Left lung (tissue), 10 donors: Measurements from ENCODE around the gene C15orf39. TPM values are rescaled to one million over a fixed set of nuclear protein-coding genes. Genes with fewer than 3 reads are reported as not detected.

Source experiments
- ATAC-seq: fragments of 200-7000 bp; cut with Tn5 transposase; one replicate; pipeline ENCODE4 v1.9.1; 2020; ENCODE audit warnings: moderate library complexity
- DNase-seq, 4 donors: peaks; one replicate each; pipeline ENCODE4 v3.0.0-alpha.2; 2013 to 2020
- H3K27ac ChIP-seq, 2 donors: fragments of 200-600 bp; sonication (generic) in 1 of 2; one replicate each; pipeline versions ENCODE4 v1.5.0 to v1.8.0; 2020 to 2021
- H3K27me3 ChIP-seq, 2 donors: fragments of 200-600 bp; sonication (generic) in 1 of 2; one replicate each; pipeline versions ENCODE4 v1.5.0 to v1.8.0; 2020 to 2021
- H3K36me3 ChIP-seq, 2 donors: fragments of 200-600 bp; sonication (generic) in 1 of 2; one replicate each; pipeline versions ENCODE4 v1.5.0 to v1.8.0; 2020 to 2021
- H3K4me1 ChIP-seq, 2 donors: fragments of 200-600 bp; one replicate each; pipeline ENCODE4 v1.8.0; 2021
- H3K4me3 ChIP-seq, 2 donors: fragments of 200-600 bp; sonication (generic) in 1 of 2; one replicate each; pipeline versions ENCODE4 v1.5.0 to v1.8.0; 2020 to 2021; ENCODE audit warnings: mild to moderate bottlenecking in 1 of 2
- H3K9me3 ChIP-seq, 2 donors: fragments of 200-600 bp; sonication (generic) in 1 of 2; one replicate each; pipeline versions ENCODE4 v1.5.0 to v1.8.0; 2020 to 2021
- CTCF ChIP-seq, 2 donors: fragments of 200-600 bp; sonication (generic) in 1 of 2; IDR thresholded peaks; one replicate each; pipeline versions ENCODE4 v1.5.0 to v1.8.0; 2021; ENCODE audit warnings: antibody characterized with exemption in 2 of 2
- intact Hi-C, 2 donors: fragments of 100-400 bp; cut with DNase I; formaldehyde crosslinking; loops; one replicate each; pipeline versions ENCODE4 v1.11.2 to v1.14.2; 2022
- polyA plus RNA-seq, 6 donors: library from polyadenylated mRNA; unstranded; fragments of 120-200 nt; gene quantifications; one replicate each; pipeline ENCODE4 v1.2.1, GENCODE V29; 2013; ENCODE audit not compliant: insufficient read length in 6 of 6
- total RNA-seq, 2 donors: library from RNA; stranded (reverse); fragmentation: NEBNext Ultra II Directional; extraction: Animal tissue kit (Norgen Biotek cat#: 25700); gene quantifications; one replicate each; pipeline ENCODE4 v1.2.1, GENCODE V29; 2021
- donor health status: DM: no; HTN: yes; CAD: no.
- donor health status: DM: no; HTN: no; CAD: no.

C15orf39 gene
- total and polyA plus RNA-seq, 8 donors, result 7.8 to 35.7 (median 13.9) TPM

DNA sequence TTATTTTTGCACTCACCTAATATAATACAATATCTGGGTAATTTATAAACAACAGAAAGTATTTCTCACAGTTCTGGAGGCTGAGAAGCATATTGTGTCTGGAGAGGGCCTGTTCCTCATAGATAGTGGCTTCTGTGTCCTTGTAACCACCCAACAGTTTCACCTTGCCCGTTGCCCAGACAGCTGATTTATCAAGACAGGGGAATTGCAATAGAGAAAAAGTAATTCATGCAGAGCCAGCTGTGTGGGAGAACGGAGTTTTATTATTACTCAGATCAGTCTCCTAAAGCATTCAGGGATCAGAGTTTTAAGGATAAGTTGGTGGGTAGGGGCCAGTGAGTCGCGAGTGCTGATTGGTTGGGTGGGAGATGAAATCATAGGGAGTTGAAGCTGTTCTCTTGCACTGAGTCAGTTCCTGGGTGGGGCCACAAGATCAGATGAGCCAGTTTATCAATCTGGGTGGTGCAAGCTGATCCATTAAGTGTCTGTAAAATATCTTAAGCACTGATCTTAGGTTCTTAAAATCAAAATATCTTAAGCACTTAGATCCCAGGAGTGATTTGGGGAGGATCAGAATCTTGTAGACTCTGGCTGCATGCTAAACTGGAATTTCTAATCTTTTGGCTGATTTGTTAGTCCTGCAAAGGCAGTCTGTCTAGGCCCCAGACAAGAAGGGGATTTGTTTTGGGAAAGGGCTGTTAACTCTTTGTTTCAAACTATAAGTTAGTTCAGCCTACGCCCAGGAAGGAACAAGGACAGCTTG lies 33.9 kb upstream of the C15orf39 start:
- peaks cover 0 to 20% of the 10 kb centered on the region in 2 donors for H3K4me1 ChIP-seq
- no peaks in the 10 kb centered on the region for H3K9me3 ChIP-seq
- H3K4me3 ChIP-seq, result no peak overlapping the region
- no peaks in the 10 kb centered on the region for H3K36me3 ChIP-seq
- no peak overlapping the region for H3K27ac ChIP-seq
- DNase-seq, result no peak
- H3K27me3 ChIP-seq, result no peaks in the 10 kb centered on the region
- intact Hi-C loops, result no loop called here
- ATAC-seq, result no peak
- TF ChIP-seq CTCF (IDR thresholded peaks at IDR 0.05), result no peak

DNA sequence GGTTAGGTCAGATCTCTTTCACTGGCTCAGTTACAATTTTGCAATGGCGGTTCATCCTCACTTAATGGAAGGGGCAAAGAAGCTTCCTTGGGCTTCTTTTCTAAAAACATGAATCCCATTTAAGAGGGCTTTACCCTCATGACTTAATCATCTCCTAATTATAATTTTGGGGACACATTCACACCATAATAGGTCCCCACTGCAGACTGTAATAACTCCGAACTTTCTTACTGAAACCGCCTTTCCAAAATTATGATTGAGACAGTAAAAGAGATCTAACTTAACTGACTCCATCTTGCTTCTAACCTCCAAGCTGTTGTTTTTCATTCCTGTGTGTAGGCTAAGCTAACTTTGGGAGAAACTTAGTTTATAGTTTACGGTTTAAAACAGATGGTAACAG lies 33.3 kb upstream of the C15orf39 start:
- no peak overlapping the region for H3K27ac ChIP-seq
- H3K27me3 ChIP-seq, result no peaks in the 10 kb centered on the region
- DNase-seq (no peak), ATAC-seq (no peak)
- H3K9me3 ChIP-seq, result no peaks in the 10 kb centered on the region
- H3K4me3 ChIP-seq, result no peak overlapping the region
- no peaks in the 10 kb centered on the region for H3K36me3 ChIP-seq
- intact Hi-C loops, result no loop called here
- H3K4me1 ChIP-seq, result peaks cover 0 to 20% of the 10 kb centered on the region in 2 donors
- no peak for TF ChIP-seq CTCF (IDR thresholded peaks at IDR 0.05)

DNA sequence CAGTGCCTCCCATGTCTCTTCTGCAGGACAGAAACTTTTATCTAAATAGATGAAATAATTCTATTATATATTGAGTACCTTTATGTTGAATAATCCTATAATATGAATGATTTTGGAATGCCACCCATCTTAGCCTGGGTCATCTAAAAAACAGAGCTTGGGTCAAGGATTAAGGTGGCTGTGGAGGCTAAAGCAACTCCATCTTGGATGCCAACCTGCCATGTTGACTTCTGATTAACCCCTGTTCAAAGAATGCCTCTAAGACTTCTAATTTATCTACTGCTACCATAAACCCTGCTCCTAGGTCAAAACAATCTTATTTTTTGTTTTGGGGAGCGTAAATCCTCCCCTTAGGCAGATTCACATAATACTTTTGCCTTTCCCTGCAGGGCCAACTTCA lies 31.5 kb upstream of the C15orf39 start:
- no peak for ATAC-seq
- Histone ChIP-seq H3K4me1 (peaks cover 2 to 22% of the 10 kb centered on the region in 2 donors), H3K4me3 (no peak overlapping the region), H3K27me3 (no peaks in the 10 kb centered on the region), H3K36me3 (no peaks in the 10 kb centered on the region), H3K27ac (no peak overlapping the region), H3K9me3 (no peaks in the 10 kb centered on the region)
- DNase-seq, result no peak
- no peak for TF ChIP-seq CTCF (IDR thresholded peaks at IDR 0.05)
- intact Hi-C loops, result no loop called here

DNA sequence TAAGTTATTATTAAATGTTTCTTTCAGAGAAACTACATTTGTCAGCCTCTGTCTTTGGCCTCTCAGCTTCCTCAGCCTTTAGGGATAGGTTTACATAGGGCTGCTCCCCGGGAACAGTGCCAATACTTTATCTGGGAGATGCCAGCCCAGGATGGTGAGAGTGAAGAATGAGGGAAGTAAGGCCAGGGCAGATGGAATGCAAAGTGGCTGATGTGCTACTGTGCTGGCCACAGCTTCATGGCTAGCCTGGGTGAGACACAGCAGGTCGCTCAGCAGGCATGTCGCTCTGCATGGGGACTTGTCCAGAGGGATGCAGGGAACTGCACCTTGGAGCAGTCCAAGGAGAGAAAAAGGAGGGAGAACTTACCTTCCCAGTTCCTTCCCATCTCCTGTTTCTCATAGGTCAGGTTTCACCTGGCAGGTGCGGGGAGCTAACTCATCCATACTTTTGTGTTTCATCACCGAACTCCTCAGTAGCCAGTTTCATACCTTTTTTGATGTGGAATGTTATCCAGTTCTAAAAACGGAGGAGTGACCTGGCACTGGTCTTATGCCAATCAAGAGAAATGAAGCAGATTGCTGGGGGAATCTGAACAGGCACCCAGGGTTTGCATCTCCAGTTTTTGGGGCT lies 30.9 kb upstream of the C15orf39 start:
- peak; percentile 46 for ATAC-seq
- TF ChIP-seq CTCF (IDR thresholded peaks at IDR 0.05), result no peak
- intact Hi-C loops, result no loop called here
- no peaks in the 10 kb centered on the region for H3K27me3 ChIP-seq
- H3K4me3 ChIP-seq, result no peak overlapping the region
- no peaks in the 10 kb centered on the region for H3K36me3 ChIP-seq
- peak overlapping the region in 1 of 2 donors; percentile 23 for H3K27ac ChIP-seq
- peaks cover 5 to 28% of the 10 kb centered on the region in 2 donors for H3K4me1 ChIP-seq
- no peak for DNase-seq
- H3K9me3 ChIP-seq, result no peaks in the 10 kb centered on the region

DNA sequence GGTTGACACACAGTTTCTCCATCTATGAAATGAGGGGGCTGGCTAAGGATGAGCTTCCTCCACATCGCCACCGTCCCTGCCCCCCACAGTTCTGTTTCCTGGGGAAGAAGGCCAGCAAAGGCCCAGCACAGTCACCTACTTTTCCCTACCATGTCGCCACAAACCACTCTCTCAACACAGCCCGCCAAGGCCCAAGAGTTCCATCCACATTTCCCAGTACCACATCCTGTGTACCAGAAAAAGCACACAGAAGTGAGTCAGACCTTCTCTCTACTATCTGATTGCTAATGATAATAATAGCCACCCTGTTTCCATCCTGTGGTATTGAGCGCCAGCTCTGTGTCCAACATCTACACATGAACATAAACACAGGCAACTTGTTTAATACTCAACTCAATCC lies 30.3 kb upstream of the C15orf39 start:
- ATAC-seq, result peak; percentile 8
- Histone ChIP-seq H3K4me3 (no peak overlapping the region), H3K27me3 (no peaks in the 10 kb centered on the region), H3K4me1 (peaks cover 5 to 34% of the 10 kb centered on the region in 2 donors), H3K9me3 (no peaks in the 10 kb centered on the region), H3K36me3 (no peaks in the 10 kb centered on the region), H3K27ac (peak overlapping the region in 1 of 2 donors; percentile 23)
- intact Hi-C loops, result no loop called here
- no peak for DNase-seq
- no peak for TF ChIP-seq CTCF (IDR thresholded peaks at IDR 0.05)
